NCI-H2081 (cell line): Measurements from ENCODE around the gene PRPF38B.

Experiments
- DNase-seq, 2 experiments: peaks; one replicate each; lab custom pipeline; 2025; lab: John Stamatoyannopoulos, UW

PRPF38B gene

GRCh38 chr1:108717774-108718316, 25.7 kb downstream of the PRPF38B start:
- no peak for DNase-seq

GRCh38 chr1:108718927-108719655, 27.0 kb downstream of the PRPF38B start:
- DNase-seq: no peak

GRCh38 chr1:108719656-108720435, 27.7 kb downstream of the PRPF38B start:
- no peak for DNase-seq

- no peak for DNase-seq
These were observed 30.2 kb downstream of the PRPF38B start for GRCh38 chr1:108722292-108722691.

GRCh38 chr1:108725906-108726305, 33.8 kb downstream of the PRPF38B start:
- no peak for DNase-seq

- DNase-seq: no peak
These were observed 36.3 kb downstream of the PRPF38B start for GRCh38 chr1:108728327-108728923.

GRCh38 chr1:108729481-108729880, 37.4 kb downstream of the PRPF38B start:
- DNase-seq: no peak

- DNase-seq: no peak
These were observed 40.3 kb downstream of the PRPF38B start for GRCh38 chr1:108732398-108732797.

- no peak for DNase-seq
These were observed 42.2 kb downstream of the PRPF38B start for GRCh38 chr1:108734171-108734865.

GRCh38 chr1:108742253-108742652, 50.1 kb downstream of the PRPF38B start:
- DNase-seq: no peak

GRCh38 chr1:108745980-108746381, 53.9 kb downstream of the PRPF38B start:
- no peak for DNase-seq

- DNase-seq: peak; percentile 92 to 96
These were observed 54.5 kb downstream of the PRPF38B start, which contains the start of gene STXBP3 for GRCh38 chr1:108746382-108747170. Gene STXBP3, plus strand, starts transcription at chr1:108746674. Its CDS starts 64 bp downstream, at chr1:108746738.

- peak; percentile 24 to 33 for DNase-seq
These were observed 55.2 kb downstream of the PRPF38B start for GRCh38 chr1:108747171-108747850.

GRCh38 chr1:108747898-108748297, 55.8 kb downstream of the PRPF38B start:
- no peak for DNase-seq

- no peak for DNase-seq
These were observed 57.0 kb downstream of the PRPF38B start for GRCh38 chr1:108749081-108749480.

- no peak for DNase-seq
These were observed 58.5 kb downstream of the PRPF38B start for GRCh38 chr1:108750476-108751181.
